NOMO-1 treated with dmso at 0.1 percent for 144 hours (cell line): ENCODE measurements around the gene TUBA4A.
A peak's percentile ranks its signal among the peaks of the same experiment; 100 is the strongest.
"Not testable (repeated sequence)": the region's sequence is repeated elsewhere in the genome, so short reads cannot be mapped to it uniquely, and the experiment has no call there.

Experiments used
- DNase-seq: peaks from one replicate; lab custom pipeline; 2025; ENCODE audit not compliant: unreplicated experiment; lab: John Stamatoyannopoulos, UW

The TUBA4A gene

DNA sequence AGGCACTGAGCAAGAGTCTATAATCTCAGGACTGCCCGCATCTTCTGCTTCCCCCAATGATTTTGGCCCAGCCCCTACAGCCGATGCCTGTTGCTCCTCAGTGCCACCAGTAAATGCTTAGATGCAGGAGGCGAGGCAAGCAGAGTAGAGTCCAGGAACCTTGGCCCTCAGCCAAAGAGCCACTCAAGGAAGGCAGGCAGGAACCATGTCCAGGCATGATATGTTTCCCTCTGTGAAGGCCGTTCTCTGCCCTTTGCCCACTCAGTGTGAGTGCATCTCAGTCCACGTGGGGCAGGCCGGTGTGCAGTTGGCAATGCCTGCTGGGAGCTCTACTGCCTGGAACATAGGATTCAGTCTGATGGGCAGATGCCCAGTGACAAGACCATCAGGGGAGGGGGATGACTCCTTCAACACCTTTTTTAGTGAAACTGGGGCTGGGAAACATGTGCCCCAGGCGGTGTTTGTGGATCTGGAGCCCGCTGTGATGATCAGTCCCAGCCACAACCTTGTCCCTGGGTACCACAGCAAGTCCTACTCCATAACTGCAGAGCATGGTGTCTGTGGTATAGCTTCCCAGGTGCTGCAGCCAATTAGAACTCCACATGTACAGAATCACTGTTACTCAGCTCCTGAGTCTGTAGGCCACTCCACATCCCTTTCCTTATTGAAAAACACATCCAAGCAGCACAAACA is 15.8 kb upstream of the TUBA4A start:
- DNase-seq: no peak

DNA sequence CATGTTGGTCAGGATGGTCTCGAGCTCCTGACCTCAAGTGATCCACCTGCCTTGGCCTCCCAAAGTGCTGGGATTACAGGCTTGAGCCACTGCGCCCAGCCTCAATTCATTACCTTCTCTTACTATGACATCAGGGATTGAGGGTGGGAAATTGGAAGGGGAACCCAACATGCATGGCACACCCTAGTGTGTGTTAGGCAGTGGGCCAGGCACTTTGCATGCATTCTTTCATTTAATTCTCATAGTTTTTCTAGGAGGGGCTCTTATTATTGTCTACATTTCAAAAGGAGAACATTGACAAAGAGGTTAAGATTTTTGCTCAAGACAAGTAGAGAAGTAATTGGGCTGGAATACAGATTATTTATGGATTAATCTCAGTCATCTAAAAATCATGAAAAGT is 14.6 kb upstream of the TUBA4A start:
- DNase-seq: no peak

GRCh38 chr2:219266886-219267285 is 13.2 kb upstream of the TUBA4A start:
- DNase-seq: no peak

DNA sequence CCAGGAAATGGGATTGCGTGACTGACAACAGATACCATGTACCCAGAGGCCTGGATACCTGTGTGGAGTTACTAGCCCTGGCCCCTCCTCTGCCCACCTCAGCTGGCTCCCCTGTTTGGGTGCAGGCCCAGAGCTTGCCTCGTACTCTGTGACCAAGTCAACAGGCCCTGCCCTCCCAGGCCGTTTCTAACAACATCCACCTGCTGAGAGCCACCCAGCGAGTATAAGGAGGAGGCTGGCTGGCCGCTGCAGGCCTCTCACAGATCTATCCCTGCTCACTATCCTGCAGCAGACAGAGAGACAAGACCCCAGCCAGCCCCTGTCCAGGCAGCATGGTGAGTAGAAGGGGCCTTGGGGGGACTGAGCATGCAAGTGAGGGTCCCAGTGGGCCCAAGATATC is 12.5 kb upstream of the TUBA4A start:
- DNase-seq: no peak

- DNase-seq: no peak
Observed at GRCh38 chr2:219261024-219261855, 7.5 kb upstream of the TUBA4A start.

- DNase-seq: not testable (repeated sequence)
Observed at GRCh38 chr2:219258942-219259341, 5.2 kb upstream of the TUBA4A start.

GRCh38 chr2:219254590-219255201 is 978 bp upstream of the TUBA4A start:
- DNase-seq: peak; percentile 68

DNA sequence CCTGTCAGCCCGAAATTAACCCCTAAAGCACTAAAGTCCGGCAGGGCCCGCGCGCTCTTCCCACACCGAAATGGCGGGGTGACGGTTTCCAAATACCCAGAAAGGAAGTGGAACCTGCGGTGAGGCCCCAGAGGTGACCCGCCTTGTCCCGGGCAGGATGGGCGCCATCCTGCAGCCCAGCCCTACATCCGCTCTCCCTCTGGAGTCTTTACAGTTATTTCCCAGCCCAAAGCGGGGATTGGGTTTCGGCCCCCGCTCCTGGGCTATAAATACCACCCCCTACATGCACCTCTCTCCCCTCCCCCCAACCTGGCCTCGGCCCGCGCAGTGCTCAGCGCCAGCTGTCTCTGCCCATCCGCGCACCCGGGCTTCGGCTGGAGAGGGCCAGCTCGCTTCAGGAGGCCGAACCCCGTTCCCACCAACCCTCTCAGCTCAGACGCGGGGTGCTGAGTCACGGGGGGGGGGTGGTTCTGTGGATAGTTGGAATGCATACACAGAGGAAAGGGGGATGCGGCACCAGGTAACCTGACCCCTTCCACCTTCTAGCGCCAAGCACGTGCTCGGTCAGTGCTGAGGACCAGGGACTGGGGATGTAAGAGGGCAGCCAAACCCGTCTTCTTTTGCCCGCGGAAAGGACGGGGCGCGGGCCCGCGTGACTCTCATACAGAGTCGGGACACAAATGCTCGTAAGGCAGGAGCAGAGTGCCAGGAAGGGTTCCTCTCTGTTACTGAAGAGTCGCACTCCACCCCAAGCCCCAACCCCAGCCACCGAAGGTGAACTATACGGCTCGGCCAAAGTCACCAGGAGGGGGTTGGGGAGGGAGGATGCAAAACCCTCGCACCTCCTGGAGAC is 592 bp downstream of the TUBA4A start, which contains the start of gene TUBA4B:
Gene TUBA4B, plus strand, starts transcription at position 344 of the 853 bp plus-strand sequence. Its CDS starts 165 bp downstream, at position 509.
- DNase-seq: peak; percentile 43

DNA sequence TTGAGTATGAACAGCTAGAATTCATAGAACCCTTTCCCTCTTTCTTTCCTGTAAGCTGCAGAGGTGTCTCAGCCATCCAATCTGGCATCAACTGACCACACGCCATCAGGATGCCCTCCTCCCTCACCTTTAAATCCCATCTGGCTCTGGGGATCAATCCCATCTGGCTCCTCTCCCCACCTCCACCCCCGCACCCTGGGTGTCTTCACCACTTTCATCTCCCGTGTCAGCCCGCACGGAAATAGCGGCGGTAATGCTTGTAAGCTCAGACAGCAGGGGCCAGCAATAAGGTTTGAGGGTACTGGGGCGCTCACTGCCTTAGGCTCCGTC is 1.2 kb downstream of the TUBA4A start:
- no peak for DNase-seq

- DNase-seq: no peak
Observed at GRCh38 chr2:219252084-219252483, 1.6 kb downstream of the TUBA4A start.

DNA sequence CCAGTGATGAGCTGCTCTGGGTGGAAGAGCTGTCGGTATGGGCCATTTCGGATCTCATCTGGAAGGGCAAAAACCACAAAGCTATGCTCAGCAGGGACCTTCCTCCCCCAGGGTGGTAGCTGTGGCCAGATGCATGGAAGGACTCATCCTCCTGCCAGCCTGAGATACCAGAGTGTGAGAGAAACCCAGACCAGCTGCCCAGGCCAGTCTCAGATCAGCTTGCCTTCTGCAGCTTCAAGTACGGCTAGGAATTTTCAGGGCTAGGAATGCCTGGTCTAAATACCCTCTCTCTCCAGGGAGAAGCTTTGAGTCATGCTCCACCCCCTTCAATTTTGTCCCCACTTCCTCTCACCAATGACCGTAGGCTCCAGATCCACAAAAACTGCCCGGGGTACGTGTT is 2.1 kb downstream of the TUBA4A start:
- DNase-seq: no peak

DNA sequence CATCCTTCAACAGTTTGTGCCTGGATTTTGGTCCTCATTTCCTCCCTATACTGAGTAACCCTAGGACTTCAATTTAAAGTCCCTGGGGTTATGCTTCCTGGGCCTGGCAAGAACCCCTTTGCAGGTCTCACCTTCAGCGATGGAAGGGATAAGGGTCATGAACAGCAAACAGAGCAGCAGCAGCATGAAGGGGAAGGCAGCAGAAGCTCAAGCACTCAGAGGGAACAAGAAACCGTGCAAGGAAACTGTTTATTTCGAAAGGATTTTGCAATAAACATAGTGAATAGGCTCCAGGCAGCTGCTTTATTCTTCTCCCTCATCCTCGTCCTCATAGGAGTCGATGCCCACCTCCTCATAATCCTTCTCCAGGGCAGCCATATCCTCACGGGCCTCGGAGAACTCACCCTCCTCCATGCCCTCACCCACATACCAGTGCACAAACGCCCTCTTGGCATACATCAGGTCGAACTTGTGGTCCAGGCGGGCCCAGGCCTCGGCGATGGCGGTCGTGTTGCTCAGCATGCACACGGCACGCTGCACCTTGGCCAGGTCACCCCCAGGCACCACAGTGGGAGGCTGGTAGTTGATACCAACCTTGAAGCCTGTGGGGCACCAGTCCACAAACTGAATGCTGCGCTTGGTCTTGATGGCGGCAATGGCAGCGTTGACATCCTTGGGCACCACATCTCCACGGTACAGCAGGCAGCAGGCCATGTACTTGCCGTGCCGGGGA is 3.5 kb downstream of the TUBA4A start:
- peak; percentile 54 for DNase-seq

DNA sequence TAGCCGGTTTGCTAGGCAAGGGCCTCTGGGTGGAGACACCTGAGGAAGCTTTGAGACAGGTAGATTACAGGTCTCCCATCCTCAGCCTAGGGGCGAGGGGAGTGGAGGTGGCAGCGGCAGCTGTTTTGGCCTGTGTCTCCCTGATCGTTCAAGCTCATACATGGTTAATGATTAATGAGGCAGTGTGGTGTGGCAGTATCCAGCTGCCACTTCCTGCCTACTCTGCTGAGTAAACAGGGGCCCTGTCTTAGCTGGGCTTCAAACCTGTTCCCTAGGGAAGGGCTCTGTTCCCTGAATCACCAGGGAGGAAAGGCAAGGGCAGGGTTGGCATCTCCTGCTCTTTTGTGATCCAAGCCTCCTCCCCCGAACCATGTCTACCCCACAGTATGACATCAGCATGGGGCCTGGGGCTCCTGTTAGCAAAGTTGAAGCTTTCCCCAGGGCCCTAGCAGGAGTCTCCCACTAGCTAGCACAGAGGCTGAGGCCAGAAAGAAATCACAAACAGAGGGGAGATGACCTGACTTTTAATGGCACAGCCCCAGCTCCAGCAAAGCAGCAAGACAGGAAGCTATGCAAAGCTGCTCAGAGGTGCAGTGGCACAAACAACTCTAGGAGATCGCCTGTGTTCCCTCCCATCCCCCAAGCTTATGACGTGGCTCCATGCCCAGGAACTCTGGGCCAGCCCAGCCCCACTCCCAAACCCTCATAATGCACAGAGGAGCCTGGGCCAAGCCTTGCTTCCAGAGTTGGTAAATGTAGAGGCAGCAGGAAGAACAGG is 4.3 kb downstream of the TUBA4A start:
- peak; percentile 66 for DNase-seq

DNA sequence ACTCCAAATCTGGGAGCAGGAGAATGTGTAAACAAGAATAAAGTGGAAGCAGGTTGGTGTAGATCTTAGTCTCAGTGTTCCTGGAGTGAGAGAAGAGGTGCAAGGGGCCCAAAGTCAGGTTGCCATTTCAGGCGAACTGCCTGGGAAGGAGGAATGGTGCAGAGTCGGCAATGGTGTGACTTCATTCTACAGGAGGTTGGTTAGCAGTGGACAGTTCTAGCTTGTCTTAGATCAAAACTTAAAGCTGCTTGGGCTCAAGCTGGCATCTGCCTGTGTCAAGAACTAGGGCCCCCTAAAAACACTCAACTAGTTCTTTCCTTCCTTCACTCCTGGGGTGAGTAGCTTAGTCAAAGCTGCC is 4.9 kb downstream of the TUBA4A start:
- no peak for DNase-seq

- DNase-seq: no peak
Observed at GRCh38 chr2:219247678-219248642, 5.8 kb downstream of the TUBA4A start.

- no peak for DNase-seq
Observed at GRCh38 chr2:219246559-219246958, 7.2 kb downstream of the TUBA4A start.

GRCh38 chr2:219245899-219246230 is 7.9 kb downstream of the TUBA4A start:
- DNase-seq: no peak

GRCh38 chr2:219245148-219245898 is 8.4 kb downstream of the TUBA4A start, which contains the start of the genes GLB1L and STK16:
TSS of gene GLB1L (minus strand) at chr2:219245444. CDS start at chr2:219243573, 1,871 bp downstream.
TSS of gene STK16 (plus strand) at chr2:219245479. CDS start at chr2:219246000, 521 bp downstream.
- DNase-seq: peak; percentile 75
